Cardiac muscle cell (in vitro differentiated cells and primary cell): ENCODE data around the gene ARHGEF19. TPM values are rescaled to one million over a fixed set of nuclear protein-coding genes. Genes with fewer than 3 reads are reported as not detected.
A peak's percentile ranks its signal among the peaks of the same experiment; 100 is the strongest.

Experiments used
- DNase-seq, 2 donors: peaks; one replicate each; pipeline versions ENCODE4 v3.0.0 to v3.0.0-alpha.2; 2010 to 2017; ENCODE audit warnings: low read depth in 1 of 2, low spot score in 1 of 2
- H3K27ac ChIP-seq: fragments of 200-600 bp; sonication (generic); 2 replicates; pipeline ENCODE4 v1.5.1; 2016
- H3K27me3 ChIP-seq: fragments of 200-600 bp; sonication (generic); 2 replicates; pipeline ENCODE4 v1.6.0; 2016; ENCODE audit warnings: control low read depth
- H3K36me3 ChIP-seq: fragments of 200-600 bp; sonication (generic); 2 replicates; pipeline ENCODE4 v1.5.1; 2016; ENCODE audit warnings: control low read depth
- H3K4me1 ChIP-seq: fragments of 200-600 bp; sonication (generic); 2 replicates; pipeline ENCODE4 v1.8.1; 2017; ENCODE audit warnings: low read depth, mild to moderate bottlenecking, mixed run types
- H3K4me3 ChIP-seq: fragments of 200-600 bp; sonication (generic); 2 replicates; pipeline ENCODE4 v1.5.1; 2016; ENCODE audit warnings: mild to moderate bottlenecking
- H3K9me3 ChIP-seq: fragments of 200-600 bp; sonication (generic); 2 replicates; pipeline ENCODE4 v1.5.1; 2017; ENCODE audit warnings: low read depth, mild to moderate bottlenecking, control low read depth
- polyA plus RNA-seq: library from polyadenylated mRNA; unstranded; fragments of >200 nt; fragmentation: Nextera tagmentation; extraction: Ambion mirVana; gene quantifications from 2 replicates; pipeline ENCODE4 v1.2.1, GENCODE V29; 2016
- total RNA-seq: library from RNA; depleted of rRNA; stranded (reverse); fragments of >200 nt; gene quantifications from 2 replicates; pipeline ENCODE4 v1.2.3, GENCODE V29; 2016
- TF ChIP-seq, protein P1 (sequence below): IDR thresholded peaks from 2 replicates; pipeline ENCODE4 v1.5.1; 2012; ENCODE audit warnings: low read depth, mild to moderate bottlenecking, low read length

The ARHGEF19 gene
- total and polyA plus RNA-seq, 2 experiments from 2014 or later = 4.0 to 6.7 TPM

DNA sequence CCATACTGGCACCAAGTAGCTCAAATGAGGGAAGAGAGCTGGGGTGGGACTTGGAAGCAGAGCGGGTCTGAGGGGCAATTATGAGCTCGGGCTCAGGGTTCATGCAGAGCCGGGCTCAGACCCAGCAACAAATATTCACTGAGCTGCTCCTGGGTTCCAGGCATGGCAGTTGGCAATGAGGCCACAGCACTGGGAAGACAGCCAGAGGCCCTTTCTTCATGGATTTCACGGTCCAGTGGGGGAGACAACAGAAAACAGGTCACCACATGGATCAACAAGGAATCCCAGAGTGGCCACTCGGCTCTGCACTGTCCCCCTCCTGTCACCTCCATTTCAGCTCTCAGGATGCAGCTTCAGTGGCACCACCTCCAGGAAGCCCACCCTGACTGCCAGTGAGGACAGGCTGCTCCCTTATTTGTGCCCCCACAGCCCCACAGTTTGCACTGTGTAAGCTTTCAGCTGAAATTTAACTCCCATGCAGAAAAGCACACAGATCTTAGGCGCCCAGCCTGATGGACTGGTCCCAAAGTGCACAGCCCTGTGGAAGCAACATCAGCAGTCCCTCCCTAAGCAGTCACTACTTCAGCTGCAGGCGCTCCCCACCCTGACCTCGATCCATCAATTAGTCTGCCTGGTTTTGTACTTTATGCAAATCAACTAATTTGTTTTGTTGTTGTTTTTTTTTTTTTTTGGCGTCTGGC lies 22.4 kb downstream of the ARHGEF19 start:
- Histone ChIP-seq H3K9me3 (no peaks in the 10 kb centered on the region), H3K27ac (no peak overlapping the region), H3K36me3 (no peaks in the 10 kb centered on the region), H3K4me3 (no peak overlapping the region), H3K4me1 (no peaks in the 10 kb centered on the region), H3K27me3 (no peaks in the 10 kb centered on the region)
- TF ChIP-seq, protein P1, sequence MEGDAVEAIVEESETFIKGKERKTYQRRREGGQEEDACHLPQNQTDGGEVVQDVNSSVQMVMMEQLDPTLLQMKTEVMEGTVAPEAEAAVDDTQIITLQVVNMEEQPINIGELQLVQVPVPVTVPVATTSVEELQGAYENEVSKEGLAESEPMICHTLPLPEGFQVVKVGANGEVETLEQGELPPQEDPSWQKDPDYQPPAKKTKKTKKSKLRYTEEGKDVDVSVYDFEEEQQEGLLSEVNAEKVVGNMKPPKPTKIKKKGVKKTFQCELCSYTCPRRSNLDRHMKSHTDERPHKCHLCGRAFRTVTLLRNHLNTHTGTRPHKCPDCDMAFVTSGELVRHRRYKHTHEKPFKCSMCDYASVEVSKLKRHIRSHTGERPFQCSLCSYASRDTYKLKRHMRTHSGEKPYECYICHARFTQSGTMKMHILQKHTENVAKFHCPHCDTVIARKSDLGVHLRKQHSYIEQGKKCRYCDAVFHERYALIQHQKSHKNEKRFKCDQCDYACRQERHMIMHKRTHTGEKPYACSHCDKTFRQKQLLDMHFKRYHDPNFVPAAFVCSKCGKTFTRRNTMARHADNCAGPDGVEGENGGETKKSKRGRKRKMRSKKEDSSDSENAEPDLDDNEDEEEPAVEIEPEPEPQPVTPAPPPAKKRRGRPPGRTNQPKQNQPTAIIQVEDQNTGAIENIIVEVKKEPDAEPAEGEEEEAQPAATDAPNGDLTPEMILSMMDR = no peak
- DNase-seq = no peak

DNA sequence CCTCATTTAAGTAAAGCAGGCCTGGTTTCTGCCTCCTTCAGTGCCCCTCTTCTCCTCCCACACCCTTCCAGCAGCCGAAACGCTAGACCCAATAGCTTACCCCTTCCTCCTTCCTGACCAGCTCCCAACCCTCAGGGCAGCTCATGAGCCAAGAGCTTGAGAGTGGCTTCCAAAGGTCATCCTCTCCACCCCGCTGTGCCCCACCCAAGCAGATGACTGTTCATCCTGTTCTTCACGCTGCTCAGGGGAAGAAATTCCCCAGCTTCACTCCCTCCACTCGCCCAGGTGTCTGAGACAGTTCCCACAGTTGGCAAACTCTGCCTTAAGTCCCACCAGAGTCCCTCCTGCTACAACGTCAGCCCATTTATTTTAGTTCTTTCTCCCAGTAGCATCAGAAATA lies 23.4 kb downstream of the ARHGEF19 start:
- H3K4me3 ChIP-seq = no peak overlapping the region
- no peaks in the 10 kb centered on the region for H3K4me1 ChIP-seq
- H3K36me3 ChIP-seq = no peaks in the 10 kb centered on the region
- no peak overlapping the region for H3K27ac ChIP-seq
- TF ChIP-seq, protein P1 = no peak
- no peaks in the 10 kb centered on the region for H3K9me3 ChIP-seq
- no peaks in the 10 kb centered on the region for H3K27me3 ChIP-seq
- no peak for DNase-seq

DNA sequence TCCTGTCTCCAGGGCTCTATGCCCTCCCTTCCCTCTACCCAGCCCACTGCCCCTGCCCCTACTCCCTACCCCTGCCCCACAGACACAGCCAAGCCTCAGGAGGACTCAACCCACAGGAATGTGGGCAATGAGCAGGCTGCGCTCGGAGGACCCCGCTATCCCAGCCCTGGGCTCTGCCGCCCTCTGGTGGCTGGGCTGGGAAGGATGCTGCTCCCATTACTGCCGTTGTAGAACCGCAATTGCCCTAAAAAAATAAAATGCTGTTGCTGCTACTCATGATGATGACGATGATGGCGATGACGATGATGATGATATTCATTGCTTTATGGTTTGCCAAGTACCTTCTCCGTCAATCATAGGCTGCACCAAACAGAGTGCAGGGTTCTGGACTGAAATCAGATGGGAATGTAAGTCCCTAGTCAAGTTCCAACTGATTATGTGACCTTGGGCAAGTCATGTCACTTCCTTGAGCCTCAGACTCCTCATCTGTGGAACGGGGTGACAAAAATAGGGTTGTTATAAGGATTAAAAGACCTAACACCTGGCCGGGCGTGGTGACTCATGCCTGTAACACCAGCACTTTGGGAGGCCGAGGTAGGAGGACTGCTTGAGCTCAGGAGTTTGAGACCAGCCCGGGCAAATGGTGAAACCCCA lies 24.6 kb downstream of the ARHGEF19 start:
- Histone ChIP-seq H3K9me3 (no peaks in the 10 kb centered on the region), H3K27ac (no peak overlapping the region), H3K27me3 (no peaks in the 10 kb centered on the region), H3K4me3 (no peak overlapping the region), H3K4me1 (no peaks in the 10 kb centered on the region), H3K36me3 (no peaks in the 10 kb centered on the region)
- TF ChIP-seq, protein P1 = peak; percentile 97
- peak; percentile 77 to 87 for DNase-seq

DNA sequence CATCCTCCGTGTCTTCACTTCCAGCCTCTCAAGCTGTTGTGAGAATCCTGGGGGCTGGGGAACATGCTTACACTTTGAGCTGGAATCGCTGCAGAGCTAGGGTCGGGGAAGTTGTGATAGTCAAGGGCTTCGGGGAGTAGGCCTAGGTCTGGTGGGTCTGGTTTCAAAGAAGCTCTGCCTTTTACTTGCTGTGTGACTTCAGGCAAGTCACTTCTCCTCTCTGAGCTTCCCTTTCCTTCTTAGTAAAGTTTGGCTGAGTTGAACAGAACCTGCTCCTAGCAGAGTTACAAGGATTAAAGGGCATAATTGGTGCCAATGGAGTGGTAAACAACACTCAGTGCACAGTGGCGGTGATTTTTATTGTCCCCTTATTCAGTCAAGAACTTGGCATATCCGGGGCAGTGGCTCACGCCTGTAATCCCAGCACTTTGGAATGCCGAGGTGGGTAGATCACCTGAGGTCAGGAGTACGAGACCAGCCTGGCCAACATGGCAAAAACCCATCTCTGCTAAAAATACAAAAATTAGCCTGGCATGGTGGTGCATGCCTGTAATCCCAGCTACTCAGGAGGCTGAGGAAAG lies 25.7 kb downstream of the ARHGEF19 start:
- H3K27ac ChIP-seq = no peak overlapping the region
- DNase-seq = no peak
- TF ChIP-seq, protein P1 = no peak
- H3K4me1 ChIP-seq = peaks cover 4% of the 10 kb centered on the region
- H3K27me3 ChIP-seq = no peaks in the 10 kb centered on the region
- H3K36me3 ChIP-seq = no peaks in the 10 kb centered on the region
- no peak overlapping the region for H3K4me3 ChIP-seq
- H3K9me3 ChIP-seq = no peaks in the 10 kb centered on the region

GRCh38 chr1:16184557-16185303 lies 27.7 kb downstream of the ARHGEF19 start:
- H3K27ac ChIP-seq = no peak overlapping the region
- no peak for DNase-seq

More at GRCh38 chr1:16184557-16185303, 27.7 kb downstream of the ARHGEF19 start:
- TF ChIP-seq, protein P1 = no peak
- H3K27me3 ChIP-seq = no peaks in the 10 kb centered on the region
- peaks cover 7% of the 10 kb centered on the region for H3K4me1 ChIP-seq
- H3K4me3 ChIP-seq = no peak overlapping the region
- no peaks in the 10 kb centered on the region for H3K36me3 ChIP-seq
- H3K9me3 ChIP-seq = no peaks in the 10 kb centered on the region
